Measurements from ENCODE around the gene GZMM.

DNA sequence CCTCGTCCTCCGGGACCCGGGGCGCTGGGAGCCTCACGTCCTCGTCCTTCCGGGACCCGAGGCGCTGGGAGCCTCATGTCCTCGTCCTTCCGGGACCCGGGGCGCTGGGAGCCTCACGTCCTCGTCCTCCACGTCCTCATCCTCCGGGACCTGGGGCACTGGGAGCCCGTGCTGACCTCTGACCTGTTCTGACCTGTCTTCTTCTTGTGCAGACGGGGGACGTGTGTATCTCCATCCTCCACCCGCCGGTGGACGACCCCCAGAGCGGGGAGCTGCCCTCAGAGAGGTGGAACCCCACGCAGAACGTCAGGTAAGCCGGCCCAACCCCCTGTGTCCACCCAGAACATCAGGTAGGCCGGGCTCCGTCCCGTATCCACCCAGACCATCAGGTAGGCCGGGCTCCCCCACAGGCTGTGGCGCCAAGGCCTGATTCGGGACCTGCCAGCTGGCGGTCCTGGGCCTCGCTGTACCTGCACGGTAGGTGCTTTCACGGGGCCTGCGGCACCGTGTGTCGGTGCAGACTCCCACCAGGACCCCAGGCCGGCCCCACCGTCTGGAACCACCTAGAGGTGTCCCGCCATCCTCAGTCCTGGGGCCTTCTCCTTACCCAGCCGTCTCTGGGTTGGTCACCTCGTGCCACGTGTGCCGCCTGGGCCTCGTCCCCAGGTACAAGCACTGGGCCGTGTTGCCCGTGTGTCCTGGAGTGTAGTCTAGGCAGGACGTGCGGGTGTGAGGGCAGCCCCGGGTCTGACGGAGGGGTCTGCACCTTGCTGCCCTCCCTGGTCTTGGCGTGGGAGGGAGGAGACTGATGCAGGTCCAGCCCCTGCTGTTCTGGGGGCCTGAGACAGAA lies 7.6 kb upstream of the GZMM start:
- TF ChIP-seq, protein P1, sequence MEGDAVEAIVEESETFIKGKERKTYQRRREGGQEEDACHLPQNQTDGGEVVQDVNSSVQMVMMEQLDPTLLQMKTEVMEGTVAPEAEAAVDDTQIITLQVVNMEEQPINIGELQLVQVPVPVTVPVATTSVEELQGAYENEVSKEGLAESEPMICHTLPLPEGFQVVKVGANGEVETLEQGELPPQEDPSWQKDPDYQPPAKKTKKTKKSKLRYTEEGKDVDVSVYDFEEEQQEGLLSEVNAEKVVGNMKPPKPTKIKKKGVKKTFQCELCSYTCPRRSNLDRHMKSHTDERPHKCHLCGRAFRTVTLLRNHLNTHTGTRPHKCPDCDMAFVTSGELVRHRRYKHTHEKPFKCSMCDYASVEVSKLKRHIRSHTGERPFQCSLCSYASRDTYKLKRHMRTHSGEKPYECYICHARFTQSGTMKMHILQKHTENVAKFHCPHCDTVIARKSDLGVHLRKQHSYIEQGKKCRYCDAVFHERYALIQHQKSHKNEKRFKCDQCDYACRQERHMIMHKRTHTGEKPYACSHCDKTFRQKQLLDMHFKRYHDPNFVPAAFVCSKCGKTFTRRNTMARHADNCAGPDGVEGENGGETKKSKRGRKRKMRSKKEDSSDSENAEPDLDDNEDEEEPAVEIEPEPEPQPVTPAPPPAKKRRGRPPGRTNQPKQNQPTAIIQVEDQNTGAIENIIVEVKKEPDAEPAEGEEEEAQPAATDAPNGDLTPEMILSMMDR (IDR thresholded peaks at IDR 0.05), result no peak
- no peak for TF ChIP-seq POLR2AphosphoS5 (IDR thresholded peaks at IDR 0.05)
